Measurements from ENCODE around the gene PRR11. TPM values are rescaled to one million over a fixed set of nuclear protein-coding genes. Genes with fewer than 3 reads are reported as not detected.

PRR11 gene
- polyA plus RNA-seq, 3 donors, result 1.1 to 3.9 (median 1.7) TPM

DNA sequence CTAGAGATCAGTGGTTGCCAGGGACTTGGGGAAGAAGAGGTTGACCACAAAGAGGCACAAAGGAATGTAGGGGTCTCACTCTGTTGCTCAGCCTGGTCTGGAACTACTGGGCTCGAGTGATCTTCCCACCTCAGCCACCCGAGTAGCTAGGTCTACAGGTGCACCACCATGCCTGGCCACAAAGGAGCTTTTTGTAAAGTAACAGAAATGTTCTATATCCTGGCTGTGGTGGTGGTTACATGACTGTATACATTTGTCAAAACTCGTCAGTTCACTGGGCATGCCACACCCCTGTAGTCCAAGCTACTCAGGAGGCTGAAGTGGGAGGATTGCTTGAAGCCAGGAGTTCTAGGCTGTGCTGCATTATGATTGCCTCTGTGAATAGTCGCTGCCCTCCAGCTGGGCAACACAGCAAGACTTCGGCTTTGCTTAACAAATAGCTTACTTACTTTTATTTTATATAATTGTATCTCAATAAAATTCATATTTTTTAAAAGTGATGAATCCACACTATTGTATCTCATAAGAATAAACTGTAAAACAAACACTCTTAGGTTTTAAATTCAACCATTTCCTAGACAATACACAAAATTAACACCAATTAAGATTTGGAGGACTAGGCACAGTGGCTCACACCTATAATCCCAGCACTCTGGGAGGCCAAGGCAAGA, 5.6 kb upstream of the PRR11 start:
- peaks cover 22% of the 10 kb centered on the region for H3K4me1 Mint-ChIP-seq

GRCh38 chr17:59151006-59151405, 4.5 kb upstream of the PRR11 start:
- no peak for DNase-seq
- Mint-ChIP-seq H3K4me3 (no peak overlapping the region), H3K36me3 (peaks cover 0 to 4% of the 10 kb centered on the region in 2 donors), H3K27me3 (ENCODE audit: low read depth in 3 of 3) (no peaks in the 10 kb centered on the region), H3K9me3 (no peaks in the 10 kb centered on the region), H3K4me1 (peaks cover 19% of the 10 kb centered on the region), H3K27ac (no peak overlapping the region)
- Histone ChIP-seq H3K27ac (ENCODE audit: low read depth in 1 of 2, low read length in 2 of 2) (no peak overlapping the region), H3K27me3 (ENCODE audit: control insufficient read depth in 2 of 2, insufficient read depth in 2 of 2, low read length in 2 of 2) (no peaks in the 10 kb centered on the region), H3K9ac (ENCODE audit: insufficient read depth, low read length, poor library complexity, severe bottlenecking) (no peak overlapping the region), H3K4me3 (replicated peaks in 1 of 3; ENCODE audit: low read depth in 2 of 3, low read length in 3 of 3) (no peak overlapping the region), H3K36me3 (replicated peaks in 1 of 2; ENCODE audit: control insufficient read depth in 1 of 2, insufficient read depth in 2 of 2, low read length in 2 of 2) (no peaks in the 10 kb centered on the region), H4K20me1 (ENCODE audit: insufficient read depth, low read length) (no peaks in the 10 kb centered on the region), H3K4me1 (ENCODE audit: control insufficient read depth in 1 of 2, insufficient read depth in 2 of 2, low read length in 2 of 2) (peaks cover 13 to 19% of the 10 kb centered on the region in 2 donors), H2AFZ (ENCODE audit: insufficient read depth, low read depth, low read length, poor library complexity, severe bottlenecking) (no peak overlapping the region), H3K4me2 (replicated peaks; ENCODE audit: extremely low read depth, low read length, poor library complexity, severe bottlenecking) (no peak overlapping the region), H3K79me2 (ENCODE audit: insufficient read depth, low read length) (peaks cover 94% of the 10 kb centered on the region), H3K9me3 (replicated peaks in 1 of 2; ENCODE audit: control insufficient read depth in 1 of 2, insufficient read depth in 1 of 2, low read length in 2 of 2) (no peaks in the 10 kb centered on the region)
- 100% methylated on average over 2 of the region's 5 CpGs for WGBS (ENCODE audit: insufficient coverage)
- intact Hi-C loops (cut with micrococcal nuclease), result loop anchor here in 1 of 2 donors (10.0 kb wide), 1 partner anchor 64 kb away; the partner anchor contains the start of gene SMG8
- TF ChIP-seq, protein P1, sequence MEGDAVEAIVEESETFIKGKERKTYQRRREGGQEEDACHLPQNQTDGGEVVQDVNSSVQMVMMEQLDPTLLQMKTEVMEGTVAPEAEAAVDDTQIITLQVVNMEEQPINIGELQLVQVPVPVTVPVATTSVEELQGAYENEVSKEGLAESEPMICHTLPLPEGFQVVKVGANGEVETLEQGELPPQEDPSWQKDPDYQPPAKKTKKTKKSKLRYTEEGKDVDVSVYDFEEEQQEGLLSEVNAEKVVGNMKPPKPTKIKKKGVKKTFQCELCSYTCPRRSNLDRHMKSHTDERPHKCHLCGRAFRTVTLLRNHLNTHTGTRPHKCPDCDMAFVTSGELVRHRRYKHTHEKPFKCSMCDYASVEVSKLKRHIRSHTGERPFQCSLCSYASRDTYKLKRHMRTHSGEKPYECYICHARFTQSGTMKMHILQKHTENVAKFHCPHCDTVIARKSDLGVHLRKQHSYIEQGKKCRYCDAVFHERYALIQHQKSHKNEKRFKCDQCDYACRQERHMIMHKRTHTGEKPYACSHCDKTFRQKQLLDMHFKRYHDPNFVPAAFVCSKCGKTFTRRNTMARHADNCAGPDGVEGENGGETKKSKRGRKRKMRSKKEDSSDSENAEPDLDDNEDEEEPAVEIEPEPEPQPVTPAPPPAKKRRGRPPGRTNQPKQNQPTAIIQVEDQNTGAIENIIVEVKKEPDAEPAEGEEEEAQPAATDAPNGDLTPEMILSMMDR (IDR thresholded peaks at IDR 0.05), result no peak

More for the DNA sequence above, 5.6 kb upstream of the PRR11 start:
- Histone ChIP-seq H3K36me3 (replicated peaks in 1 of 2; ENCODE audit: control insufficient read depth in 1 of 2, insufficient read depth in 2 of 2, low read length in 2 of 2) (no peaks in the 10 kb centered on the region), H3K27ac (ENCODE audit: low read depth in 1 of 2, low read length in 2 of 2) (no peak overlapping the region), H3K9ac (ENCODE audit: insufficient read depth, low read length, poor library complexity, severe bottlenecking) (no peak overlapping the region), H3K79me2 (ENCODE audit: insufficient read depth, low read length) (peaks cover 100% of the 10 kb centered on the region), H4K20me1 (ENCODE audit: insufficient read depth, low read length) (no peaks in the 10 kb centered on the region), H3K4me1 (ENCODE audit: control insufficient read depth in 1 of 2, insufficient read depth in 2 of 2, low read length in 2 of 2) (peaks cover 10 to 16% of the 10 kb centered on the region in 2 donors), H3K4me3 (replicated peaks in 1 of 3; ENCODE audit: low read depth in 2 of 3, low read length in 3 of 3) (no peak overlapping the region), H3K9me3 (replicated peaks in 1 of 2; ENCODE audit: control insufficient read depth in 1 of 2, insufficient read depth in 1 of 2, low read length in 2 of 2) (no peaks in the 10 kb centered on the region), H3K27me3 (ENCODE audit: control insufficient read depth in 2 of 2, insufficient read depth in 2 of 2, low read length in 2 of 2) (no peaks in the 10 kb centered on the region), H3K4me2 (replicated peaks; ENCODE audit: extremely low read depth, low read length, poor library complexity, severe bottlenecking) (no peak overlapping the region), H2AFZ (ENCODE audit: insufficient read depth, low read depth, low read length, poor library complexity, severe bottlenecking) (no peak overlapping the region)
- H3K4me3 Mint-ChIP-seq, result no peak overlapping the region
- H3K9me3 Mint-ChIP-seq, result no peaks in the 10 kb centered on the region
- H3K36me3 Mint-ChIP-seq, result peaks cover 2 to 4% of the 10 kb centered on the region in 2 donors
- no peak for DNase-seq
- H3K27me3 Mint-ChIP-seq (ENCODE audit: low read depth in 3 of 3), result no peaks in the 10 kb centered on the region
- TF ChIP-seq, protein P1 (IDR thresholded peaks at IDR 0.05), result no peak
- H3K27ac Mint-ChIP-seq, result no peak overlapping the region
- 80% methylated on average over 1 of the region's 5 CpGs for WGBS (ENCODE audit: insufficient coverage)
- intact Hi-C loops (cut with micrococcal nuclease), result loop anchor here in 1 of 2 donors (10.0 kb wide), 1 partner anchor 65 kb away; the partner anchor contains the start of gene SMG8
